Stimulated activated CD8-positive, alpha-beta memory T cell treated with anti-CD3 and anti-CD28 coated beads, Interleukin-2, amount 100 ng/mL, for 48 hours (primary cell): ENCODE measurements around the gene SLC14A1.

Source experiments
- DNase-seq, 2 donors: peaks; one replicate each; pipeline ENCODE4 v3.0.0-alpha.2; 2020; ENCODE audit warnings: low read depth in 2 of 2

The SLC14A1 gene

DNA sequence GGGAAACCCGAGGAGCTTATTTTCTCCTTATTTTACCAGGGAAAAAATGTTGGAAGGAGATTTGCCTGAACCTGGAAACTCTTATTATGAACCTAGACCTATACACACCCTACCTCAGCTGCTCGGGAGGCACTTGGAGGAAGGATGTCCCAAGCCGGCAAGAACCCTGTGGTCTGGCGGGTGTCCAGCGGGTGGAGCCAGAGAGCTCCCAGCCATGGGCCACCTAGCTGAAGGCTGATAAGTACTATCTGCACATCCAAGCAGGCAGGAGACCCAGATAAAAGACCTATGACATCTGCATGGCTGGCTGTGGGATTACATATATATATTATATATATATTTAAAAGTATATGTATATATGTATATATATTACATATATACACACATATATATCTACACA lies 1.1 kb upstream of the SLC14A1 start:
- DNase-seq = peak; percentile 58 to 70

DNA sequence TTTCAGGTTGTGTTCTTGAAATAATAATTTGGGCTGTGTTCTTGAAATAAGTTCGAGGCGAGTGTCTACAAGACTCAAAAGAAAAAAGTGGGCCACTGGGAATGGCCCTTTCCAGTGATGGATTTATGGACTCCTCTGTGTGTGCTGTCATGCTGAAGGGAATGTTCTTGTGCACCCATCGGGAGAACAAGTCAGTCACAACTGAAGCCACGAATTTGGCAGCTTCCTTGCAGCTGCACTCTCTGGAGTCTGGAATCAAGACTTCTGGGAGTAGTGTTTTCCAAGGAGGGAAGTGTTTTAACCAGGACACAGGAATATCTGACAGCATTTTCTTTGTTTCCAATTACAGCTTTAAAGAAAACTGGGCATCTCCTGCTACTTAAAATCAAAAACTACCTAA lies 620 bp downstream of the SLC14A1 start:
- no peak for DNase-seq

GRCh38 chr18:45725336-45725735 lies 1.4 kb downstream of the SLC14A1 start:
- DNase-seq = no peak

GRCh38 chr18:45726603-45727002 lies 2.6 kb downstream of the SLC14A1 start:
- no peak for DNase-seq

GRCh38 chr18:45727068-45727467 lies 3.1 kb downstream of the SLC14A1 start:
- DNase-seq = no peak

DNA sequence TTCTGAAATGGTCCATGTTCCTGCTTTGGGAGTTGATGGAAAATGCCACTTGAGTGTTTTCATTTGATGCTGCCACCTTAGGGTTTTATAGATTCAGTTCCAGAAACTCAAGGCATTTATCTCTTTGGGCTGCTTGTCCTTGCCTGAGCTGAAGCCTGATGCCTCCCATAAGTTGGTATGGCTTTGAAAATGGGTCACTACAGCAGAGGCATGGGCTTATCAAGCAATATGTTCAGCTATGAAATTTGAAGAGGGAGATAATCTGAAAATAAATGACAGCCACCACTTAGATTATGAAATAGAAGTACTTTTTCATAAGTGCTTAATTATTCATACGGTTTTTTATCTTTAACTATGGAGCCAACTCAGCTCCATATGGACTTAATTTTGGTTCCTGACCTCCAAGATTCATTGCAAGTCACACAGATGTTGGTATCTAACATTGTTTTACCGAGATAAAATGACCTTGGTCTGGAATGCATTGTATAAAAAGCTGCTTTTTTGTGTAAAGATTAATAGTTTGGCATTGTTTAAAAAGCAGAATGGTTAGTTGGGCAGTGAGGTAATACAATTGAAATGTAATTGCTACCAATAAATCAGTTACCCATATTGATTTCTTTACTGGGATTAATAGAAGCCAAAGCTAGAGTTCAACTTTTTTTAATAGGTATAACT lies 4.5 kb downstream of the SLC14A1 start:
- no peak for DNase-seq

- DNase-seq = no peak
Observed at GRCh38 chr18:45730832-45731575, 7.0 kb downstream of the SLC14A1 start.

GRCh38 chr18:45731716-45732115 lies 7.7 kb downstream of the SLC14A1 start:
- no peak for DNase-seq

DNA sequence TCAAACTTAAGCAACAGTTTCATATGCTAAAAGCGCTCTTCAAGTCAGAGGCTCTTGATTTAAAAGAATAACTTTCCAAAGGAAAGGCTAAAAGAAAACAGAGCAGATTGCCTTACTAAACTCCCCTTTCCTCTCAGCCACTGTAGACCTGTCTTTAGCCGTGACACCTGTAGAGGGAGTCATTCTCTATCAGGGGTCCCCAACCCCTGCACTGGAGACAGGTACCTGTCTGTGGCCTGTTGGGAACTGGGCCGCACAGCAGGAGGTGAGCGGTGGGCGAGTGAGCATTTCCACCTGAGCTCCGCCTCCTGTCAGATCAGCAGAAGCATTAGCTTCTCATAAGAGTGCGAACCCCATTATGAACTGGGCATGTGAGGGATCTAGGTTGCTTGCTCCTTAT lies 9.6 kb downstream of the SLC14A1 start:
- DNase-seq = no peak

DNA sequence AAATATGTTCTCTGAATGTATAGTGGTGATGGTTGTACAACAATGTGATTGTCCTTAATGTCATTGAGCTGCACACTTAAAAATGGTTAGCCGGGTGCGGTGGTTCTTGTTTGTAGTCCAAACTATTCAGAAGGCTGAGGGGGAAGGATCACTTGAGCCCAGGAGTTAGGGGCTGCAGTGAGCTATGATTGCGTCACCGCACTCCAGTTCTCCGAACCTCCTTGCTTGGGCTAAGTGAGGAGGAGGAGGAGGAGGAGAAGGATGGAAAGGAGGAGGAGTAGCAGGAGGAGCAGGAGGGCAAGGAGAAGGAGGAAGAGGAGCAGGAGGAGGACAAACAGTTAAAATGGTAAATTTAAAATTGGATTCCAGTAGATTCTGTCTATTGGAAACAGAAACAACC lies 10.5 kb downstream of the SLC14A1 start:
- no peak for DNase-seq

DNA sequence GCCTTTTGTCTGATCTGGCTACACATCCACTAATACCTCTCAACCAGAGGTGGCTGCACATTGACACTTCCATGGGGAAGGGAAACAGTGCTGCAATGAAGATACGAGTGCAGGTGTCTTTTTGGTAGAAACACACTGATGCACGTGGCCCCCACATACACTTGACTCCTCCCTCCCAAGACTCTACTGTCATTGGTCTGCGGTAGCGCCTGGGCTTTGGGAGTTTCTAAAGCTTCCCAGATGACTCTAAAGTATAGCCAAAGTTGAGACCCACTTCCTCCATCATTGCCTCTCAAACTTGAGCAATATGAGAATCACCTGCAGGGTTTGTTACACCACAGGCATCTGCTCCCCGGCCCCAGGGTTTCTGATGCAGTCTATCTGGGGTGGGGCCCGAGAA lies 11.0 kb downstream of the SLC14A1 start:
- DNase-seq = no peak

- DNase-seq = no peak
Observed at GRCh38 chr18:45738660-45739059, 14.7 kb downstream of the SLC14A1 start.

DNA sequence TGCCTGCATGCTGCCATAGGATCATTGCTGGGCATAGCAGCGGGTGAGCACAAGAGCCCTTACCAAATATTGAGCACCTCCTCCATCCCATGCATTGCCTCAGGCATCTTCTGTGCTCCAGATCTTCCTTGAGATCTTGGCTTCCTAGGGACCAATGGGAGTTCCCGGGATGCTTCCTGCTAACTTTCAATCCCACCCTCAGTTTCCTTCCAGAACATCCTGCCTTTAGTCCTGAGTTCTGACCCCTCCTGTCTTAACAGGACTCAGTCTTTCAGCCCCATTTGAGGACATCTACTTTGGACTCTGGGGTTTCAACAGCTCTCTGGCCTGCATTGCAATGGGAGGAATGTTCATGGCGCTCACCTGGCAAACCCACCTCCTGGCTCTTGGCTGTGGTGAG lies 15.3 kb downstream of the SLC14A1 start:
- DNase-seq = no peak

DNA sequence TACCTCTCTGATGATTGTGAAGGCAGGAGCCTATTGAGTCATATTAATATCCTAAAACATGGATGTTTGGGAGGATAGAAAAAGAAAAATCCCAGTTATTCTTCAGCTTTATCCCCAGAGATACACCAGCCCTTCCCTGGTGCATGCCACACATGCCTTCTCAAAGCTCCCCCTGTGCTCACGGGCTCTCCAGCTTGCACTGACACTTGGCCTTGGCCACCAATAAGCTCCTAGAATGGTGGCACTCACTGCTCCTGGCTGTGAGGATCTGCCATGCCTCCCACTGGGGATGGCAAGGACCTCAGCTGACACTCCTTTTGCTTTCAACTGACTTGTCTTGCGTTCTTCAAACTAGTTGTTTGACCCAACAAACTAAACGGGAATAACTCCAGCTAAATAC lies 15.9 kb downstream of the SLC14A1 start:
- no peak for DNase-seq

- no peak for DNase-seq
Observed at GRCh38 chr18:45741056-45741455, 17.1 kb downstream of the SLC14A1 start.

GRCh38 chr18:45745817-45746461 lies 22.0 kb downstream of the SLC14A1 start:
- DNase-seq = no peak

- DNase-seq = no peak
Observed at GRCh38 chr18:45748501-45748900, 24.5 kb downstream of the SLC14A1 start.

DNA sequence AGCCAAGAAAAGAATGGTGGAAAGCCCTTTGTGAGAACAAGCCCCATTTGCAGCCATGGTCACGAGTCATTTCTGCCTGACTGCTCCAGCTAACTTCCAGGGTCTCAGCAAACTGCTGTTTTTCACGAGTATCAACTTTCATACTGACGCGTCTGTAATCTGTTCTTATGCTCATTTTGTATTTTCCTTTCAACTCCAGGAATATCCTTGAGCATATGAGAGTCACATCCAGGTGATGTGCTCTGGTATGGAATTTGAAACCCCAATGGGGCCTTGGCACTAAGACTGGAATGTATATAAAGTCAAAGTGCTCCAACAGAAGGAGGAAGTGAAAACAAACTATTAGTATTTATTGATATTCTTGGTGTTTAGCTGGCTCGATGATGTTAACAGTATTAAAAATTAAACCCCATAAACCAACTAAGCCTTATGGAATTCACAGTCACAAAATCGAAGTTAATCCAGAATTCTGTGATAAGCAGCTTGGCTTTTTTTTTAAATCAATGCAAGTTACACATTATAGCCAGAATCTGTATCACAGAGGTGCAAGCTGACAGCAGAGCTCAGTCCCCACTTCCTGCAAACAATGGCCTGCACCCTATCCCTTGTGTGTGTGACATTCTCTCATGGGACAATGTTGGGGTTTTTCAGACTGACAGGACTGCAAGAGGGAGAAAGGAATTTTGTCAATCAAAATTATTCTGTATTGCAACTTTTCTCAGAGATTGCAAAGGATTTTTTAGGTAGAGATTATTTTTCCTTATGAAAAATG lies 26.1 kb downstream of the SLC14A1 start:
- no peak for DNase-seq

- no peak for DNase-seq
Observed at GRCh38 chr18:45751766-45752165, 27.8 kb downstream of the SLC14A1 start.

DNA sequence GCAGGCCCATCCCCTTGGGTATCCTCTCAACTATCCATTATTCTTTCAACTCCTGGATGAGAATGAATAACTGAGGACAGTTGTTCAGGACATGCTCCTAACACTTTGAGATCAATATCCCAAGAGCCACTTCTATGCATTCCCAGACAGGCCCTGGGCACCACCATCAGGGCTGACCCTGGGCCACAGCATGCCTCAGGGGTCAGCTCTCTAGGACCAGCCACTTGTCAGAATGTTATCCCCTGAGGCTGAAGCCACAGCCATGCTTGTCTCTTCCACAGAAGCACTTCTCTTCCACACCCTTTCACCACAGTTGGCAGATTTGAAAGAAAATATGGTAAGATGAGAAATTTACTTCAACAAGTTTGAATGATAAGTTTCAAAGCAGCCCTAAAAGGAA lies 28.7 kb downstream of the SLC14A1 start:
- no peak for DNase-seq

- DNase-seq = no peak
Observed at GRCh38 chr18:45753286-45753685, 29.3 kb downstream of the SLC14A1 start.

GRCh38 chr18:45755934-45756333 lies 32.0 kb downstream of the SLC14A1 start:
- DNase-seq = no peak
